Activated naive CD8-positive, alpha-beta T cell treated with anti-CD3 and anti-CD28 coated beads for 36 hours (primary cell): ENCODE data around the gene OR10D3. TPM values are rescaled to one million over a fixed set of nuclear protein-coding genes. Genes with fewer than 3 reads are reported as not detected.
"Not testable (repeated sequence)": the region's sequence is repeated elsewhere in the genome, so short reads cannot be mapped to it uniquely, and the experiment has no call there.

Experiments used
- DNase-seq: peaks from one replicate; pipeline ENCODE4 v3.0.0; 2021
- H3K27ac Mint-ChIP-seq: one replicate; pipeline ENCODE4 v1.8.0; 2022; ENCODE audit warnings: mild to moderate bottlenecking, moderate library complexity, mixed read lengths
- H3K27me3 Mint-ChIP-seq: one replicate; pipeline ENCODE4 v1.8.0; 2022; ENCODE audit warnings: mild to moderate bottlenecking, mixed read lengths
- H3K36me3 Mint-ChIP-seq: one replicate; pipeline ENCODE4 v1.8.0; 2021; ENCODE audit warnings: mild to moderate bottlenecking, mixed read lengths
- H3K4me1 Mint-ChIP-seq: one replicate; pipeline ENCODE4 v1.8.0; 2021; ENCODE audit warnings: mixed read lengths
- H3K4me3 Mint-ChIP-seq: one replicate; pipeline ENCODE4 v1.8.0; 2022; ENCODE audit warnings: mild to moderate bottlenecking, moderate library complexity, mixed read lengths
- H3K9me3 Mint-ChIP-seq: one replicate; pipeline ENCODE4 v1.8.0; 2022; ENCODE audit warnings: mixed read lengths
- total RNA-seq, 2 experiments: library from RNA; stranded (reverse); gene quantifications; one replicate each; pipeline ENCODE4 v1.2.3, GENCODE V29; 2021

The OR10D3 gene
- total RNA-seq, 2 experiments from 2014 or later = not detected

DNA sequence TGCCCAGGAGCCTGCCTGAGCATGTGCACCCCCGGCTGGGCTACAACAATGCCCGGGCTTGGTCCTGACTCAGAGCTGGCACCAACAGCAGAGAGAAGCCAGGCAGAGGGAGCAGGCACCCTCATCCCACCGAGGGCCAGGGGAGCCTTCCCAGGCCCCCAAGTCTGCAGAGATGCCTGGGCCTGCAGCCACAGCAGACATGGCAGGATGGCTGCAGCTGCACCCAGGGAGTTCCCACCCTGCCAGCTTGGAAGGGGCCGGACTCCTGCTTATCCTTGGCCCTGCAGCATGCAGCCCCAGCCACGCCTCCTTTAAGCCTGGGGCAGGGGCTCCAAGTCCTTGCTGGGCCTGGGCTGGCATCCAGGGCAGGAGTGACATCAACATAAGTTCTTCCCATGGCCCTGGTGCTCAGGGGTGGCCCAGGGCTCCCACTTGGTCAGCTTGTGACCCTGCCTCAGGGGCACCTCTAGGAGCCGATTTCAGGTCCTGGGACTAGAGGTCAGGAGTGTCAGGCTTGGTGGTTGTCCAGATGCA lies 26.7 kb downstream of the OR10D3 start:
- H3K4me3 Mint-ChIP-seq = no peak overlapping the region
- H3K4me1 Mint-ChIP-seq = no peaks in the 10 kb centered on the region
- H3K36me3 Mint-ChIP-seq = no peaks in the 10 kb centered on the region
- no peak for DNase-seq
- H3K9me3 Mint-ChIP-seq = no peaks in the 10 kb centered on the region
- H3K27ac Mint-ChIP-seq = no peak overlapping the region
- H3K27me3 Mint-ChIP-seq = no peaks in the 10 kb centered on the region

GRCh38 chr11:124210421-124210820 lies 27.3 kb downstream of the OR10D3 start:
- no peaks in the 10 kb centered on the region for H3K9me3 Mint-ChIP-seq
- H3K27ac Mint-ChIP-seq = no peak overlapping the region
- H3K27me3 Mint-ChIP-seq = no peaks in the 10 kb centered on the region
- DNase-seq = no peak
- no peak overlapping the region for H3K4me3 Mint-ChIP-seq
- no peaks in the 10 kb centered on the region for H3K4me1 Mint-ChIP-seq
- no peaks in the 10 kb centered on the region for H3K36me3 Mint-ChIP-seq

- Mint-ChIP-seq H3K36me3 (no peaks in the 10 kb centered on the region), H3K4me3 (no peak overlapping the region), H3K27ac (no peak overlapping the region), H3K4me1 (no peaks in the 10 kb centered on the region), H3K9me3 (no peaks in the 10 kb centered on the region), H3K27me3 (no peaks in the 10 kb centered on the region)
- no peak for DNase-seq
Measured at GRCh38 chr11:124211321-124211720, 28.2 kb downstream of the OR10D3 start.

GRCh38 chr11:124214027-124214426 lies 30.9 kb downstream of the OR10D3 start:
- Mint-ChIP-seq H3K27me3 (no peaks in the 10 kb centered on the region), H3K27ac (no peak overlapping the region), H3K4me1 (no peaks in the 10 kb centered on the region), H3K4me3 (no peak overlapping the region), H3K36me3 (no peaks in the 10 kb centered on the region), H3K9me3 (no peaks in the 10 kb centered on the region)
- no peak for DNase-seq

DNA sequence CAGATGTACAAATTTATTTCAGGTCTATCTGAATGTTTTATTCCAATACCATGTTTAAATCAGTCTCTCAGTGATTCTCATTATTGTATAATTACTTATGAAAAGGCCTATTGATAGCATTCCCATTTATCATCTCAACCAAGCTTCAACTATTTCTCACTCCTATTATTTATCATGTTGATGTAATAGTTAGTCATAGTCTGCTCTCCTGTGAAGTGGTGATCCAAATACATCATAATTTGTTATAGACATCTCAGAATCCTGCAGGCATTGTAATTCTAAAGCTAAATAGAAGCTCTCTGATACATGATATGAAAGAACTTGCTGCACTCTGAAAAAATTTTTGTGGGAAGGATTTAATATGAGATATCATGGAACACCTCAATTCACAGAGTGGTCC lies 36.0 kb downstream of the OR10D3 start:
- Mint-ChIP-seq H3K36me3 (no peaks in the 10 kb centered on the region), H3K4me1 (no peaks in the 10 kb centered on the region), H3K27ac (no peak overlapping the region), H3K27me3 (peaks cover 4% of the 10 kb centered on the region), H3K4me3 (no peak overlapping the region), H3K9me3 (no peaks in the 10 kb centered on the region)
- DNase-seq = no peak

- Mint-ChIP-seq H3K9me3 (no peaks in the 10 kb centered on the region), H3K4me3 (no peak overlapping the region), H3K27me3 (peaks cover 19% of the 10 kb centered on the region), H3K36me3 (no peaks in the 10 kb centered on the region), H3K4me1 (no peaks in the 10 kb centered on the region), H3K27ac (no peak overlapping the region)
- no peak for DNase-seq
Measured at GRCh38 chr11:124222407-124222806, 39.3 kb downstream of the OR10D3 start.

DNA sequence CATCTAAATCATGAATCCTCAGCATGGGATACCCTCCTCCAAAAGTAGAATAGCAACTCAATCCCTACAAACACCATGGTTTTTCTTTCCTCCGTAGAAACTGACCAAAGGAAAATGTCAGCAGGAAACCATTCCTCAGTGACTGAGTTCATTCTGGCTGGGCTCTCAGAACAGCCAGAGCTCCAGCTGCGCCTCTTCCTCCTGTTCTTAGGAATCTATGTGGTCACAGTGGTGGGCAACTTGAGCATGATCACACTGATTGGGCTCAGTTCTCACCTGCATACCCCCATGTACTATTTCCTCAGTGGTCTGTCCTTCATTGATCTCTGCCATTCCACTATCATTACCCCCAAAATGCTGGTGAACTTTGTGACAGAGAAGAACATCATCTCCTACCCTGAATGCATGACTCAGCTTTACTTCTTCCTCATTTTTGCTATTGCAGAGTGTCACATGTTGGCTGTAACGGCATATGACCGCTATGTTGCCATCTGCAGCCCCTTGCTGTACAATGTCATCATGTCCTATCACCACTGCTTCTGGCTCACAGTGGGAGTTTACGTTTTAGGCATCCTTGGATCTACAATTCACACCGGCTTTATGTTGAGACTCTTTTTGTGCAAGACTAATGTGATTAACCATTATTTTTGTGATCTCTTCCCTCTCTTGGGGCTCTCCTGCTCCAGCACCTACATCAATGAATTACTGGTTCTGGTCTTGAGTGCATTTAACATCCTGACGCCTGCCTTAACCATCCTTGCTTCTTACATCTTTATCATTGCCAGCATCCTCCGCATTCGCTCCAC lies 41.7 kb downstream of the OR10D3 start:
- H3K36me3 Mint-ChIP-seq = not testable (repeated sequence)

DNA sequence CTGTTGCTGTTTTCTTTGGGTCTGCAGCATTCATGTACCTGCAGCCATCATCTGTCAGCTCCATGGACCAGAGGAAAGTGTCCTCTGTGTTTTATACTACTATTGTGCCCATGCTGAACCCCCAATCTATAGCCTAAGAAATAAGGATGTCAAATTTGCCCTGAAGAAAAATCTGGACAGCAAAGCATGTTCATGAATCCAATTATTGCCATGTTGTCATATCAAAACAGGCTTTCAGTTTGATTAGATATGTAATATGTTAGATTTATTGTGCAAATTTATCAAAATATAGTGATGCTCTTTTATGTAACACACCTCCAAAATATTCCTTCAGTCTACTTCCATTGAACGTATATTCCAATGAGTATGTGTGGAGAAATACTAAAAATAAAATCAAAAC lies 42.3 kb downstream of the OR10D3 start:
- H3K36me3 Mint-ChIP-seq = no peaks in the 10 kb centered on the region
- no peaks in the 10 kb centered on the region for H3K4me1 Mint-ChIP-seq
- peaks cover 26% of the 10 kb centered on the region for H3K27me3 Mint-ChIP-seq
- DNase-seq = no peak
- H3K27ac Mint-ChIP-seq = no peak overlapping the region
- H3K4me3 Mint-ChIP-seq = no peak overlapping the region
- H3K9me3 Mint-ChIP-seq = no peaks in the 10 kb centered on the region

More for the DNA sequence above, 41.7 kb downstream of the OR10D3 start:
- H3K9me3 Mint-ChIP-seq, DNase-seq, H3K4me3 Mint-ChIP-seq, H3K27ac Mint-ChIP-seq, H3K4me1 Mint-ChIP-seq: not testable (repeated sequence)
- peaks cover 24% of the 10 kb centered on the region for H3K27me3 Mint-ChIP-seq

DNA sequence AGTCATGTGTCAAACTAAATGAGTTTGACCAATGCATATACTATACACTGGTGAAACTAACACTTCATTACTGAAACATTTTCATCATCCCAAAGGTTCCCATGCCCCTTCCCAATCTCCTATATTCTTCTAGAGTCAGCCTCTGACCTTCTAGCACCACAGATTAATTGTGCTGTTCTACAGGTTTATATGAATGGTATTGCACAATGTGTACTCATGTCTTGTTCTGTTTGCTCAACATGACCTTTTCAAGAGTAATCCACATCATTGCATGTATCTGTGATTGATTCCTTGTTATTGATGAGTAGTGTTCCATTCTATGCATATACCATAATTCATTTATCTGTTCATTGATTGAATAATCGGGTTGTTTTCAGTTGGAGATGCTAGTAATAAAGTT lies 50.2 kb downstream of the OR10D3 start:
- DNase-seq = no peak
- no peak overlapping the region for H3K4me3 Mint-ChIP-seq
- no peak overlapping the region for H3K27ac Mint-ChIP-seq
- H3K9me3 Mint-ChIP-seq = peaks cover 1% of the 10 kb centered on the region
- H3K27me3 Mint-ChIP-seq = peaks cover 7% of the 10 kb centered on the region
- no peaks in the 10 kb centered on the region for H3K4me1 Mint-ChIP-seq
- H3K36me3 Mint-ChIP-seq = no peaks in the 10 kb centered on the region

Other genes with a start within 250 kb of the OR10D3 start
- gene OR4D5, start 243.7 kb upstream of the OR10D3 start, total RNA-seq = not detected
- not detected for gene OR6T1, start 239.5 kb upstream of the OR10D3 start, total RNA-seq
- gene OR10S1, start 205.6 kb upstream of the OR10D3 start, total RNA-seq = not detected
- gene OR10G6, start 188.2 kb upstream of the OR10D3 start, total RNA-seq = not detected
- gene OR10G4, start 170.3 kb upstream of the OR10D3 start, total RNA-seq = not detected
- not detected for gene OR10G9, start 160.3 kb upstream of the OR10D3 start, total RNA-seq
- gene OR10G8, start 156.5 kb upstream of the OR10D3 start, total RNA-seq = not detected
- gene OR10G7, start 142.0 kb upstream of the OR10D3 start, total RNA-seq = not detected
- gene VWA5A, start 67.9 kb upstream of the OR10D3 start, total RNA-seq = 1 to 10 TPM; 4.3 to 5.2 TPM
- not detected for gene OR8G1, start 57.8 kb downstream of the OR10D3 start, total RNA-seq
- gene OR8G5, start 73.0 kb downstream of the OR10D3 start, total RNA-seq = not detected
- gene OR8D1, start 130.6 kb downstream of the OR10D3 start, total RNA-seq = not detected
- not detected for gene OR8D2, start 136.9 kb downstream of the OR10D3 start, total RNA-seq
- gene OR8B2, start 201.2 kb downstream of the OR10D3 start, total RNA-seq = not detected
- gene OR8B3, start 215.7 kb downstream of the OR10D3 start, total RNA-seq = not detected
- not detected for gene OR8B4, start 241.5 kb downstream of the OR10D3 start, total RNA-seq